Cardiac muscle cell (in vitro differentiated cells and primary cell): ENCODE data around the gene FERMT3. TPM values are rescaled to one million over a fixed set of nuclear protein-coding genes. Genes with fewer than 3 reads are reported as not detected.

Source experiments
- DNase-seq, 2 donors: peaks; one replicate each; pipeline versions ENCODE4 v3.0.0 to v3.0.0-alpha.2; 2010 to 2017; ENCODE audit warnings: low read depth in 1 of 2, low spot score in 1 of 2
- H3K27ac ChIP-seq: fragments of 200-600 bp; sonication (generic); 2 replicates; pipeline ENCODE4 v1.5.1; 2016
- H3K27me3 ChIP-seq: fragments of 200-600 bp; sonication (generic); 2 replicates; pipeline ENCODE4 v1.6.0; 2016; ENCODE audit warnings: control low read depth
- H3K36me3 ChIP-seq: fragments of 200-600 bp; sonication (generic); 2 replicates; pipeline ENCODE4 v1.5.1; 2016; ENCODE audit warnings: control low read depth
- H3K4me1 ChIP-seq: fragments of 200-600 bp; sonication (generic); 2 replicates; pipeline ENCODE4 v1.8.1; 2017; ENCODE audit warnings: low read depth, mild to moderate bottlenecking, mixed run types
- H3K4me3 ChIP-seq: fragments of 200-600 bp; sonication (generic); 2 replicates; pipeline ENCODE4 v1.5.1; 2016; ENCODE audit warnings: mild to moderate bottlenecking
- H3K9me3 ChIP-seq: fragments of 200-600 bp; sonication (generic); 2 replicates; pipeline ENCODE4 v1.5.1; 2017; ENCODE audit warnings: low read depth, mild to moderate bottlenecking, control low read depth
- CTCF ChIP-seq: IDR thresholded peaks from 2 replicates; pipeline ENCODE4 v1.5.1; 2012; ENCODE audit warnings: low read depth, mild to moderate bottlenecking, low read length
- polyA plus RNA-seq: library from polyadenylated mRNA; unstranded; fragments of >200 nt; fragmentation: Nextera tagmentation; extraction: Ambion mirVana; gene quantifications from 2 replicates; pipeline ENCODE4 v1.2.1, GENCODE V29; 2016
- total RNA-seq: library from RNA; depleted of rRNA; stranded (reverse); fragments of >200 nt; gene quantifications from 2 replicates; pipeline ENCODE4 v1.2.3, GENCODE V29; 2016

Gene FERMT3
- total and polyA plus RNA-seq, 2 experiments from 2014 or later = 1.1 to 1.8 TPM

GRCh38 chr11:64227405-64227956, 21.0 kb downstream of the FERMT3 start:
- H3K27me3 ChIP-seq = no peaks in the 10 kb centered on the region
- DNase-seq = peak in 1 of 2 donors; percentile 36
- no peaks in the 10 kb centered on the region for H3K9me3 ChIP-seq
- peaks cover 20% of the 10 kb centered on the region for H3K4me1 ChIP-seq
- H3K36me3 ChIP-seq = peaks cover 4% of the 10 kb centered on the region
- no peak for TF ChIP-seq CTCF
- no peak overlapping the region for H3K27ac ChIP-seq
- H3K4me3 ChIP-seq = no peak overlapping the region

- Histone ChIP-seq H3K27ac (peak overlapping the region; percentile 5), H3K9me3 (no peaks in the 10 kb centered on the region), H3K27me3 (no peaks in the 10 kb centered on the region), H3K36me3 (no peaks in the 10 kb centered on the region), H3K4me1 (peaks cover 25% of the 10 kb centered on the region), H3K4me3 (no peak overlapping the region)
- no peak for TF ChIP-seq CTCF
- DNase-seq = no peak
These were observed 22.7 kb downstream of the FERMT3 start for GRCh38 chr11:64229090-64229743.

- no peak for TF ChIP-seq CTCF
- no peak for DNase-seq
- Histone ChIP-seq H3K27me3 (no peaks in the 10 kb centered on the region), H3K4me3 (peak overlapping the region; percentile 50), H3K4me1 (peaks cover 25% of the 10 kb centered on the region), H3K9me3 (no peaks in the 10 kb centered on the region), H3K27ac (peak overlapping the region; percentile 5), H3K36me3 (no peaks in the 10 kb centered on the region)
These were observed 23.2 kb downstream of the FERMT3 start for GRCh38 chr11:64229744-64230170.

GRCh38 chr11:64230171-64230984, 23.9 kb downstream of the FERMT3 start, which contains the start of gene DNAJC4:
Gene DNAJC4, plus strand, starts transcription at chr11:64230548. Its CDS starts 307 bp downstream, at chr11:64230855.
- H3K27ac ChIP-seq = peak within 1 kb of the TSS; percentile 61
- DNase-seq = peak; percentile 90 to 98
- peaks cover 19% of the 10 kb centered on the region for H3K4me1 ChIP-seq
- TF ChIP-seq CTCF = no peak
- no peaks in the 10 kb centered on the region for H3K36me3 ChIP-seq
- peak within 1 kb of the TSS; percentile 50 for H3K4me3 ChIP-seq
- no peaks in the 10 kb centered on the region for H3K27me3 ChIP-seq
- no peaks in the 10 kb centered on the region for H3K9me3 ChIP-seq

GRCh38 chr11:64230985-64231365, 24.5 kb downstream of the FERMT3 start:
- Histone ChIP-seq H3K27ac (peak overlapping the region; percentile 61), H3K36me3 (no peaks in the 10 kb centered on the region), H3K27me3 (no peaks in the 10 kb centered on the region), H3K9me3 (no peaks in the 10 kb centered on the region), H3K4me3 (peak overlapping the region; percentile 50), H3K4me1 (peaks cover 17% of the 10 kb centered on the region)
- DNase-seq = no peak
- no peak for TF ChIP-seq CTCF
